OCI-LY1 (cell line): ENCODE data around the gene SPRED2.

ENCODE experiments used
- EZH2 ChIP-seq: fragments of 200-600 bp; sonication (generic), shearing (Covaris generic); IDR thresholded peaks from 2 replicates; pipeline ENCODE4 v1.8.0; 2017; ENCODE audit warnings: borderline replicate concordance, mixed run types, mild to moderate bottlenecking, antibody characterized with exemption, low read length, moderate library complexity, mixed read lengths
- TF ChIP-seq, protein P1 (sequence below): fragments of 200-600 bp; sonication (generic), shearing (Covaris generic); IDR thresholded peaks from 2 replicates; pipeline ENCODE4 v1.5.1; 2017; ENCODE audit warnings: mild to moderate bottlenecking, antibody characterized with exemption, low read length, moderate library complexity, mixed read lengths

DNA sequence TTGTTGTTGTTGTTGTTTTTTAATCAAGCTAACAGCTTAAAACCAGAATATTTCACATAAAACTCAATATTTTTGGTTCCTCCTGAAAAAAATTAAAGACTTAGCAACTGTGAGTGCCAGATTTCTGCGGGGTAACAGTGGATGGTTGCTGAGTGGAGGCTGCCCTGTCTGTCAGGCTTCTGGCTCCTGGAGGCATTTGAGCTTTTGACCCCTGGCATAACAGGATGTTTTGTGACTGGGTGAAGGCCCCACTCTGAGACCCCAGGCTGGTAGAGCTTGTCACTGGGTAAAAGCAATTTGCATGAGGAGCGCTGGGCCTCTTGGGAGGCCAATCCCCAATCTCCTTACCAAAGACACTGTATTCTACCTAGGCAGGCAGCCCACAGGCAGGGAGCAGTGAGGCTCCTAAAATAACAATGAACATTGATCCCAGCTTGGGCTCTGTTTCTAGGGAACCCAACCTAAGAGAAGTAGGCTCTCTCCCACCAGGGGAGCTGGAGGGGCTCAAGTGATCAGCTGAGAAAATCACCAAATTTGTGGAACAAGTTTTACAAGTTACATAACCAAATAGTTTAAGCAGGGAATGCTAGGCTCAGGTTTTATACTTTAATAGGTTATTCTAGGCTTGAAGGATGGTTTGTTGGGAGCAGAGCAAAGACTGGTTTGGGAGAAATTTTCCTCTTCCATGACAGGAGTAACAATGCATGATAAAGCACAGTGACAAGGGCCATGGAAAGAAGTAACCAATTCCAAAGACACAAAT lies 5.9 kb upstream of the SPRED2 start:
- TF ChIP-seq EZH2 = no peak
- TF ChIP-seq, protein P1, sequence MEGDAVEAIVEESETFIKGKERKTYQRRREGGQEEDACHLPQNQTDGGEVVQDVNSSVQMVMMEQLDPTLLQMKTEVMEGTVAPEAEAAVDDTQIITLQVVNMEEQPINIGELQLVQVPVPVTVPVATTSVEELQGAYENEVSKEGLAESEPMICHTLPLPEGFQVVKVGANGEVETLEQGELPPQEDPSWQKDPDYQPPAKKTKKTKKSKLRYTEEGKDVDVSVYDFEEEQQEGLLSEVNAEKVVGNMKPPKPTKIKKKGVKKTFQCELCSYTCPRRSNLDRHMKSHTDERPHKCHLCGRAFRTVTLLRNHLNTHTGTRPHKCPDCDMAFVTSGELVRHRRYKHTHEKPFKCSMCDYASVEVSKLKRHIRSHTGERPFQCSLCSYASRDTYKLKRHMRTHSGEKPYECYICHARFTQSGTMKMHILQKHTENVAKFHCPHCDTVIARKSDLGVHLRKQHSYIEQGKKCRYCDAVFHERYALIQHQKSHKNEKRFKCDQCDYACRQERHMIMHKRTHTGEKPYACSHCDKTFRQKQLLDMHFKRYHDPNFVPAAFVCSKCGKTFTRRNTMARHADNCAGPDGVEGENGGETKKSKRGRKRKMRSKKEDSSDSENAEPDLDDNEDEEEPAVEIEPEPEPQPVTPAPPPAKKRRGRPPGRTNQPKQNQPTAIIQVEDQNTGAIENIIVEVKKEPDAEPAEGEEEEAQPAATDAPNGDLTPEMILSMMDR = no peak
